Fibroblast of peridontal ligament (primary cell): Measurements from ENCODE around the gene SLC25A6.
"Not testable (repeated sequence)": the region's sequence is repeated elsewhere in the genome, so short reads cannot be mapped to it uniquely, and the experiment has no call there.

ENCODE experiments used
- DNase-seq: peaks from one replicate; pipeline ENCODE4 v3.0.0-alpha.2; 2010; ENCODE audit errors: extremely low read depth

SLC25A6 gene

GRCh38 chrX:1389993-1390285 is 2.0 kb downstream of the SLC25A6 start:
- DNase-seq = no peak

GRCh38 chrX:1389181-1389992 is 2.5 kb downstream of the SLC25A6 start:
- DNase-seq = no peak

DNA sequence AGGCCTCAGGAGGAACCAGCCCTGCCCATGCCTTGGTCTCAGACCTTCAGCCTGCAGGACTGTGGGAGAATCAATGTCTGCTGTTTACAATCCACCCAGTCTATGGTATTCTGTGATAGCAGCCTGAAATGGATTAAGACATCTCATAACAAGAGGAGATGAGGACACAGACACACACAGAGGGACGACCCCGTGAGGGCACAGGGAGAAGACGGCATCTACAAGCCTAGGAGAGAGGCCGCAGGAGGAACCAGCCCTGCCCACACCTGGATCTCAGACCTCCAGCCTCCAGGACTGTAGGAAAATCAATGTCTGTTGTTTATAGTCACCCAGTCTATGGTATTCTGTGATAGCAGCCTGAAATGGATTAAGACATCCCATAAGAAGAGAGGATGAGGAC is 3.3 kb downstream of the SLC25A6 start:
- no peak for DNase-seq

DNA sequence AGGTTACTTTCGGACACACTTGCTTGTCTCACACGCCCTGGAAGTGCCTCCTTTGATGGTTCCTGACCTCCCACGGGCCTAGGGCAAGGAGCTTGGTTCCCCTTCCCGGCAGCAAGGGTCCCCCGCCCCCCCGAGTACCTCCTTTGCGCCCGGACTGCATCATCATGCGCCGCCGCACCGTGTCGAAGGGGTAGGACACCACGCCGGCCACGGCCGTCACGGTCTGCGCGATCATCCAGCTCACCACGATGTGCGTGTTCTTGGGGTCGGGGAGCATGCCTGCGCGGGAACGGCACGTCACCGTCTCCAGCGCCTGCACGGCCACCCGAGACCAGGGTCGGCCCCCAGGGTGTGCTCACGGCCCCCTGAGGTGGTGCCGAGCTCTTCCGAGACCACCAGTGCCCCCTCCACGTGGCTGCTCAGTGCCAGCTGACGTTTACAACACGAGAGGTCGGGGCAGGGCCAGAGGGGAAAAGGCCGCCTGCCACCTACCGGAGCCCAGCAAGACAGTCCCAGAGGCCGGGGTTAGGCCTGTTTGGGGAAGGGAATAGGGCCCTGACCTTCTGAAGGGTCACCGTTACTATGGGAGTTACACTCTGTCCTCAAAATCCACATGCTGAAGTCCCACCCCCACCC is 4.7 kb downstream of the SLC25A6 start:
- DNase-seq = no peak

- DNase-seq = no peak
Measured at GRCh38 chrX:1386338-1387127, 5.4 kb downstream of the SLC25A6 start.

- no peak for DNase-seq
Measured at GRCh38 chrX:1385253-1386223, 6.4 kb downstream of the SLC25A6 start.

- no peak for DNase-seq
Measured at GRCh38 chrX:1384658-1385252, 7.2 kb downstream of the SLC25A6 start.

DNA sequence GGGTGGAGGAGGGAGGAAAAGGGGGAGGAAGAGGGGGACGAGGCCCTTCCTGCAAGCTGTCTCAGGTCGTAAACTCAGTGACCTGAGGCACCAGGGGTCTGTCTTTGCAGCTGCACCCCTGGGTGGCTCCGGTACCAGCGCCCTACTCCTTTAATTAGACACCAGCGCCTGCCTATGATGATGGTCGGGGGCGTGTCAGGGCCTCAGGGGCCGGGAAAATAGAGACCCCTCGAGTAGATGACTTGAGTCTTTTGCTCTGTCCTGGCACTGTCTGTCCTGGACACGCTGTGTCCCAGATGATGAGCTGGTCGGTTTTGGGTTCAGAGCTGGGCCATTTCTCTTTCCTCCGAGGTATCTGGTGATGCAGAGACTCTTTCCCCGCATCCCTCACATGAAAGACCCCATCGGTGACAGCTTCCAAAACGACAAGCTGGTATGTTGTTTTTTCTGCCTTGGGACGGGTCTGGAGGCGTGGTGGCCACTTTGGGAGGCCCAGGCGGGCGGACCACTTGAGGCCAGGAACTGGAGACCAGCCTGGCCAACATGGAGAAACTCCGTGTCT is 11.2 kb downstream of the SLC25A6 start:
- DNase-seq = no peak

- DNase-seq = no peak
Measured at GRCh38 chrX:1378306-1378759, 13.6 kb downstream of the SLC25A6 start.

GRCh38 chrX:1368385-1368698 is 23.6 kb downstream of the SLC25A6 start:
- no peak for DNase-seq

DNA sequence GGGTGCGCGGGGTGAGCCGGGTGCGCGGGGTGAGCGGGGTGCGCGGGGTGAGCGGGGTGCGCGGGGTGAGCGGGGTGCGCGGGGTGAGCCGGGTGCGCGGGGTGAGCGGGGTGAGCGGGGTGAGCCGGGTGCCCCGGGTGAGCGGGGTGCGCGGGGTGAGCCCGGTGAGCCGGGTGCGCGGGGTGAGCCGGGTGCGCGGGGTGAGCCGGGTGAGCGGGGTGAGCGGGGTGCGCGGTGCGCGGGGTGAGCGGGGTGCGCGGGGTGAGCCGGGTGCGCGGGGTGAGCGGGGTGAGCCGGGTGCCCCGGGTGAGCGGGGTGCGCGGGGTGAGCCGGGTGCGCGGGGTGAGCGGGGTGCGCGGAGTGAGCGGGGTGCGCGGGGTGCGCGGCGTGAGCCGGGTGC is 25.6 kb downstream of the SLC25A6 start:
- DNase-seq = not testable (repeated sequence)

GRCh38 chrX:1361910-1362309 is 30.0 kb downstream of the SLC25A6 start:
- no peak for DNase-seq

DNA sequence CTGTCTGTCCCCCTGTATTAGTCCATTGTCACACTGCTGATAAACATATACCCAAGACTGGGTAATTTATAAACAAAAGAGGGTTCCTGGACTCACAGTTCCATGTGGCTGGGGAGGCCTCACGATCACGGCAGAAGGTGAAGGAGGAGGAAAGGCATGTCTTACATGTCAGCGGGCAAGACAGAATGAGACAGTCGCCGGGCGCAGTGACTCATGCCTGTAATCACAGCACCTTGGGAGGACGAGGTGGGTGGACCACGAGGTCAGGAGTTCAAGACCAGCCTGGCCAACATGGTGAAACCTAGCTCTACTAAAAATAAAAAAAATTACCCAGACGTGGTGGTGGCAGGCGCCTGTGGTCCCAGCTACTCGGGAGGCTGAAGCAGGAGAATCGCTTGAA is 30.6 kb downstream of the SLC25A6 start:
- no peak for DNase-seq

- no peak for DNase-seq
Measured at GRCh38 chrX:1360171-1360570, 31.7 kb downstream of the SLC25A6 start.

GRCh38 chrX:1359477-1359873 is 32.4 kb downstream of the SLC25A6 start:
- DNase-seq = no peak

DNA sequence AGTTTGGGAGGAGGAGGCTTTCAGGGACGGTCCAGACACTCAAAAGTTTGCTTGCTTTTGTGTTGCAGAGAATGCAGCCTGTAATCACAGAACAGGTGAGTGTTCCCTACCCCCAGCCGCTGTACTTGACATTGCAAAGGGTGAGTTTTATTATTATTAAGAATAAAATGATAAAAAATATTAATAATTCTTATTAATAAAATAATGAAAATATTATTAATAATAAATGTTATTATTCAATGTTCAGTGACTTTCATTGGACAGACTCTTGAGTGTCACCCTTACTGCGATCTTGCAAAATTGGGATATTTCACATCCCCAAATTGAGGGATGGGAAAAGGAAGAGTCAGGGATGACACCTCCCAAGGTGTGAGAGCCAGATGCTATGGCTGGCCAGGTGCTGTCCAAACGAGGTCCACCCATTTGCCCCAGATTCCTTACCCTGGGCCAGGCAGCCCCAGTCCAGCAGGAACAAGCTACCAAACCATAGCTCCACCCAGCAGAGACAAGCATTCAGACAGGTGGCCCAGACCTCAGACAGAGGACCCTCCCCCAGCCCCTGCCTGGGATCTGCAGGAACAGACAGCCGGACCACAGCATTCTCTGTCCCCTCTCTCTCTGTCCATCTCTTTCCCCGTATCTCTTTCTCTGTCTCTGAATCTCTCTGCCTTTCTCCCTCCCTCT is 33.0 kb downstream of the SLC25A6 start:
- no peak for DNase-seq

DNA sequence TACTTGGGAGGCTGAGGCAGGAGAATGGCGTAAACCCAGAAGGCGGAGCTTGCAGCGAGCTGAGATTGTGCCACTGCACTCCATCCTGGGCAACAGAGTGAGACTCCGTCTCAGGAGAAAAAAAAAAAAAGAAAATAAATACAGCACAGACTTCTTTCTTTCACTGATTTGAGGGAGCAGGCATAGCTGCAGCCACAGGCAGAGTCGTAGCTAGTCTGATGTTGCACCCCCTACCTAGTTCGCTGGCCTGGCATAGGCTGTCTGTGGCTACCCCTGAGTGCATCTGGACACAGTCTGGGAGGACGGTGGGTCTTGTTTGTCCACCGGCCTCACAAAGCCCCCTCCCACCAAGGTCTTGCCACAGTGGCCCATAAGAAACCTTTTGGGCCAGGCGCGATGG is 33.9 kb downstream of the SLC25A6 start:
- no peak for DNase-seq

GRCh38 chrX:1355131-1356046 is 36.5 kb downstream of the SLC25A6 start:
- DNase-seq = no peak
